WTC11 (cell line): ENCODE data around the gene SNRPD3. TPM values are rescaled to one million over a fixed set of nuclear protein-coding genes. Genes with fewer than 3 reads are reported as not detected.
A peak's percentile ranks its signal among the peaks of the same experiment; 100 is the strongest.
"Not testable (repeated sequence)": the region's sequence is repeated elsewhere in the genome, so short reads cannot be mapped to it uniquely, and the experiment has no call there.

ENCODE experiments used
- ATAC-seq: fragments of 200-7000 bp; cut with Tn5 transposase; 2 replicates; pipeline ENCODE4 v1.10.0; 2021; ENCODE audit warnings: mild to moderate bottlenecking, moderate library complexity
- CTCF ChIA-PET: fragments of 300-600 bp; sonication (Branson Sonifier 250); formaldehyde crosslinking; loops from one replicate; lab custom pipeline; 2021; ENCODE audit warnings: antibody characterized with exemption; lab: Charles Lee
- POLR2A ChIA-PET: fragments of 350-600 bp; sonication (Branson Sonifier 250); formaldehyde crosslinking; loops from one replicate; lab custom pipeline; 2021; ENCODE audit warnings: antibody characterized with exemption; lab: Charles Lee
- DNase-seq: peaks from one replicate; pipeline ENCODE4 v3.0.0; 2021; ENCODE audit warnings: low spot score
- H3K27ac Mint-ChIP-seq: 2 replicates; pipeline ENCODE4 v1.8.0; 2021; ENCODE audit warnings: mixed read lengths
- H3K27me3 Mint-ChIP-seq: 2 replicates; pipeline ENCODE4 v1.8.0; 2021; ENCODE audit warnings: low read depth, mild to moderate bottlenecking, moderate library complexity, mixed read lengths
- H3K36me3 Mint-ChIP-seq: 2 replicates; pipeline ENCODE4 v1.8.0; 2021; ENCODE audit warnings: mixed read lengths
- H3K4me1 Mint-ChIP-seq: 2 replicates; pipeline ENCODE4 v1.8.0; 2022; ENCODE audit warnings: mixed read lengths
- H3K4me3 Mint-ChIP-seq: 2 replicates; pipeline ENCODE4 v1.8.0; 2021; ENCODE audit warnings: mild to moderate bottlenecking, moderate library complexity, mixed read lengths
- H3K9me3 Mint-ChIP-seq: 2 replicates; pipeline ENCODE4 v1.8.0; 2021; ENCODE audit warnings: mixed read lengths
- CBFB ChIP-seq: sonication (generic); formaldehyde crosslinking; IDR thresholded peaks from 2 replicates; pipeline ENCODE4 v1.8.1; 2022; ENCODE audit warnings: mild to moderate bottlenecking, low read depth, missing genetic modification reagents
- CREB1 ChIP-seq: sonication (generic); formaldehyde crosslinking; IDR thresholded peaks from 2 replicates; pipeline ENCODE4 v1.8.0; 2023; ENCODE audit warnings: mild to moderate bottlenecking, missing genetic modification reagents
- ESRRA ChIP-seq: sonication (generic); formaldehyde crosslinking; IDR thresholded peaks from 2 replicates; pipeline ENCODE4 v1.8.1; 2022; ENCODE audit warnings: mild to moderate bottlenecking, missing genetic modification reagents, borderline replicate concordance
- GABPB1 ChIP-seq: sonication (generic); formaldehyde crosslinking; IDR thresholded peaks from 2 replicates; pipeline ENCODE4 v1.8.1; 2023; ENCODE audit warnings: mild to moderate bottlenecking, missing genetic modification reagents
- IRF1 ChIP-seq: sonication (generic); formaldehyde crosslinking; IDR thresholded peaks from 2 replicates; pipeline ENCODE4 v1.8.0; 2023; ENCODE audit warnings: missing genetic modification reagents
- JUN ChIP-seq: sonication (generic); formaldehyde crosslinking; IDR thresholded peaks from 2 replicates; pipeline ENCODE4 v1.8.0; 2023; ENCODE audit warnings: mild to moderate bottlenecking, missing genetic modification reagents
- KAT7 ChIP-seq: sonication (generic); formaldehyde crosslinking; IDR thresholded peaks from 2 replicates; pipeline ENCODE4 v1.8.1; 2023; ENCODE audit warnings: missing genetic modification reagents, mild to moderate bottlenecking, borderline replicate concordance
- NFATC4 ChIP-seq: fragments of 250-450 bp; sonication (Bioruptor Pico); IDR thresholded peaks from 2 replicates; pipeline ENCODE4 v1.9.0; 2021; ENCODE audit warnings: mild to moderate bottlenecking
- NR2C2 ChIP-seq: sonication (generic); formaldehyde crosslinking; IDR thresholded peaks from 2 replicates; pipeline ENCODE4 v1.8.0; 2022; ENCODE audit warnings: mild to moderate bottlenecking, missing genetic modification reagents
- RELA ChIP-seq: sonication (generic); formaldehyde crosslinking; IDR thresholded peaks from 2 replicates; pipeline ENCODE4 v1.8.1; 2022; ENCODE audit warnings: missing genetic modification reagents, mild to moderate bottlenecking, borderline replicate concordance
- USF2 ChIP-seq: sonication (generic); formaldehyde crosslinking; IDR thresholded peaks from 2 replicates; pipeline ENCODE4 v1.8.1; 2023; ENCODE audit warnings: mild to moderate bottlenecking, missing genetic modification reagents, moderate library complexity
- ZMAT4 ChIP-seq: fragments of 250-450 bp; sonication (Bioruptor Pico); IDR thresholded peaks from 2 replicates; pipeline ENCODE4 v1.9.0; 2021; ENCODE audit warnings: mild to moderate bottlenecking
- total RNA-seq: library from RNA; stranded (reverse); gene quantifications from 3 replicates; pipeline ENCODE4 v1.2.3, GENCODE V29; 2021
- TF ChIP-seq, protein P1 (sequence below): sonication (generic); formaldehyde crosslinking; IDR thresholded peaks from 2 replicates; pipeline ENCODE4 v1.8.1; 2022; ENCODE audit warnings: mild to moderate bottlenecking, missing genetic modification reagents, moderate library complexity, borderline replicate concordance
- TF ChIP-seq, protein P2 (sequence below): fragments of 250-450 bp; sonication (Bioruptor Pico); IDR thresholded peaks from 2 replicates; pipeline ENCODE4 v1.9.0; 2021; ENCODE audit warnings: mild to moderate bottlenecking, borderline replicate concordance
- TF ChIP-seq, protein P3 (sequence below): sonication (generic); formaldehyde crosslinking; conservative IDR thresholded peaks from 2 replicates; pipeline ENCODE4 v1.8.1; 2023; ENCODE audit warnings: mild to moderate bottlenecking, low read depth, missing genetic modification reagents, moderate library complexity
- TF ChIP-seq, protein P4 (sequence below): fragments of 250-450 bp; sonication (Bioruptor Pico); IDR thresholded peaks from 2 replicates; pipeline ENCODE4 v2.1.2; 2022; ENCODE audit warnings: mild to moderate bottlenecking, moderate library complexity

The SNRPD3 gene
- total RNA-seq, 1 experiment from 2014 or later: 198 TPM

GRCh38 chr22:24529898-24530297 lies 25.9 kb upstream of the SNRPD3 start (continued):
- TF ChIP-seq, protein P1, sequence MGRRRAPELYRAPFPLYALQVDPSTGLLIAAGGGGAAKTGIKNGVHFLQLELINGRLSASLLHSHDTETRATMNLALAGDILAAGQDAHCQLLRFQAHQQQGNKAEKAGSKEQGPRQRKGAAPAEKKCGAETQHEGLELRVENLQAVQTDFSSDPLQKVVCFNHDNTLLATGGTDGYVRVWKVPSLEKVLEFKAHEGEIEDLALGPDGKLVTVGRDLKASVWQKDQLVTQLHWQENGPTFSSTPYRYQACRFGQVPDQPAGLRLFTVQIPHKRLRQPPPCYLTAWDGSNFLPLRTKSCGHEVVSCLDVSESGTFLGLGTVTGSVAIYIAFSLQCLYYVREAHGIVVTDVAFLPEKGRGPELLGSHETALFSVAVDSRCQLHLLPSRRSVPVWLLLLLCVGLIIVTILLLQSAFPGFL (CRISPR knock-in tag): no peak
- TF ChIP-seq CBFB (CRISPR knock-in tag) (no peak), ZMAT4 (CRISPR knock-in tag) (no peak), CREB1 (CRISPR knock-in tag) (no peak), GABPB1 (no peak), USF2 (CRISPR knock-in tag) (no peak), IRF1 (CRISPR knock-in tag) (no peak)
- TF ChIP-seq, protein P2, sequence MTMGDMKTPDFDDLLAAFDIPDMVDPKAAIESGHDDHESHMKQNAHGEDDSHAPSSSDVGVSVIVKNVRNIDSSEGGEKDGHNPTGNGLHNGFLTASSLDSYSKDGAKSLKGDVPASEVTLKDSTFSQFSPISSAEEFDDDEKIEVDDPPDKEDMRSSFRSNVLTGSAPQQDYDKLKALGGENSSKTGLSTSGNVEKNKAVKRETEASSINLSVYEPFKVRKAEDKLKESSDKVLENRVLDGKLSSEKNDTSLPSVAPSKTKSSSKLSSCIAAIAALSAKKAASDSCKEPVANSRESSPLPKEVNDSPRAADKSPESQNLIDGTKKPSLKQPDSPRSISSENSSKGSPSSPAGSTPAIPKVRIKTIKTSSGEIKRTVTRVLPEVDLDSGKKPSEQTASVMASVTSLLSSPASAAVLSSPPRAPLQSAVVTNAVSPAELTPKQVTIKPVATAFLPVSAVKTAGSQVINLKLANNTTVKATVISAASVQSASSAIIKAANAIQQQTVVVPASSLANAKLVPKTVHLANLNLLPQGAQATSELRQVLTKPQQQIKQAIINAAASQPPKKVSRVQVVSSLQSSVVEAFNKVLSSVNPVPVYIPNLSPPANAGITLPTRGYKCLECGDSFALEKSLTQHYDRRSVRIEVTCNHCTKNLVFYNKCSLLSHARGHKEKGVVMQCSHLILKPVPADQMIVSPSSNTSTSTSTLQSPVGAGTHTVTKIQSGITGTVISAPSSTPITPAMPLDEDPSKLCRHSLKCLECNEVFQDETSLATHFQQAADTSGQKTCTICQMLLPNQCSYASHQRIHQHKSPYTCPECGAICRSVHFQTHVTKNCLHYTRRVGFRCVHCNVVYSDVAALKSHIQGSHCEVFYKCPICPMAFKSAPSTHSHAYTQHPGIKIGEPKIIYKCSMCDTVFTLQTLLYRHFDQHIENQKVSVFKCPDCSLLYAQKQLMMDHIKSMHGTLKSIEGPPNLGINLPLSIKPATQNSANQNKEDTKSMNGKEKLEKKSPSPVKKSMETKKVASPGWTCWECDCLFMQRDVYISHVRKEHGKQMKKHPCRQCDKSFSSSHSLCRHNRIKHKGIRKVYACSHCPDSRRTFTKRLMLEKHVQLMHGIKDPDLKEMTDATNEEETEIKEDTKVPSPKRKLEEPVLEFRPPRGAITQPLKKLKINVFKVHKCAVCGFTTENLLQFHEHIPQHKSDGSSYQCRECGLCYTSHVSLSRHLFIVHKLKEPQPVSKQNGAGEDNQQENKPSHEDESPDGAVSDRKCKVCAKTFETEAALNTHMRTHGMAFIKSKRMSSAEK (CRISPR knock-in tag): no peak
- TF ChIP-seq, all 79 proteins: peak for 0

DNA sequence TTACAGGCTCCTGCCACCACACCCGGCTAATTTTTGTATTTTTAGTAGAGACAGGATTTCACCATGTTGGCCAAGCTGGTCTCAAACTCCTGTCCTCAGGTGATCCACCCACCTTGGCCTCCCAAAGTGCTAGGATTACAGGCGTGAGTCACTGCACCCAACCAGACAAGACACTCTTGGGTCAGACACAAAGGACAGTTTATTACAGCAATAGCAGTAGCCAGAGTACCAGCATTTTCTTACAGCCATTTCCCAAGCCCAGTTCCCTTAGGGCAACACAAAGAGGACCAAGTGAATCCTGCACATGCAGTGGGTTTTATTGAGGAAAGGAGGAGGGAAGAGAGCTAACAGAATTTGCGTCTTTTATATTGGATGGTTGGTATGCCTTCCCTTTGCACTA lies 24.8 kb upstream of the SNRPD3 start:
- CTCF ChIA-PET: interaction anchor here (0.7 to 11.4 kb wide), 2 partner anchors 28 to 109 kb away, joined by 3 to 243 read pairs; partner anchors contain the start of gene ADORA2A
- DNase-seq, ATAC-seq, H3K4me3 Mint-ChIP-seq, H3K27me3 Mint-ChIP-seq, POLR2A ChIA-PET, H3K4me1 Mint-ChIP-seq, H3K9me3 Mint-ChIP-seq, H3K36me3 Mint-ChIP-seq, H3K27ac Mint-ChIP-seq: not testable (repeated sequence)

GRCh38 chr22:24532075-24532474 lies 23.7 kb upstream of the SNRPD3 start:
- Mint-ChIP-seq H3K4me3 (no peak overlapping the region), H3K9me3 (no peaks in the 10 kb centered on the region), H3K36me3 (no peaks in the 10 kb centered on the region), H3K27me3 (no peaks in the 10 kb centered on the region; the same call in none of the 2 replicates), H3K27ac (no peak overlapping the region), H3K4me1 (no peaks in the 10 kb centered on the region)
- no peak for TF ChIP-seq NFATC4
- no peak for TF ChIP-seq KAT7 (CRISPR knock-in tag)
- TF ChIP-seq GABPB1: peak; percentile 39; the same call in 1 of the 2 replicates
- no peak for ATAC-seq
- CTCF ChIA-PET: interaction anchor here (0.7 kb wide), 1 partner anchor 29 kb away, joined by 3 read pairs; no protein-coding TSS in a partner anchor
- POLR2A ChIA-PET: no interaction called here
- no peak for DNase-seq

GRCh38 chr22:24535348-24535747 lies 20.5 kb upstream of the SNRPD3 start:
- Mint-ChIP-seq H3K36me3 (peaks cover 2% of the 10 kb centered on the region; the same call in 1 of the 2 replicates), H3K9me3 (no peaks in the 10 kb centered on the region), H3K27ac (no peak overlapping the region), H3K4me1 (no peaks in the 10 kb centered on the region), H3K4me3 (no peak overlapping the region), H3K27me3 (no peaks in the 10 kb centered on the region; the same call in 1 of the 2 replicates)
- CTCF ChIA-PET: no interaction called here
- ATAC-seq (no peak), DNase-seq (no peak)
- POLR2A ChIA-PET: interaction anchor here (0.7 kb wide), 1 partner anchor 58 kb away, joined by 7 read pairs; no protein-coding TSS in a partner anchor
- TF ChIP-seq NFATC4: no peak
- TF ChIP-seq NR2C2: no peak
- TF ChIP-seq GABPB1: no peak
- no peak for TF ChIP-seq ESRRA (CRISPR knock-in tag)
- TF ChIP-seq, protein P3, sequence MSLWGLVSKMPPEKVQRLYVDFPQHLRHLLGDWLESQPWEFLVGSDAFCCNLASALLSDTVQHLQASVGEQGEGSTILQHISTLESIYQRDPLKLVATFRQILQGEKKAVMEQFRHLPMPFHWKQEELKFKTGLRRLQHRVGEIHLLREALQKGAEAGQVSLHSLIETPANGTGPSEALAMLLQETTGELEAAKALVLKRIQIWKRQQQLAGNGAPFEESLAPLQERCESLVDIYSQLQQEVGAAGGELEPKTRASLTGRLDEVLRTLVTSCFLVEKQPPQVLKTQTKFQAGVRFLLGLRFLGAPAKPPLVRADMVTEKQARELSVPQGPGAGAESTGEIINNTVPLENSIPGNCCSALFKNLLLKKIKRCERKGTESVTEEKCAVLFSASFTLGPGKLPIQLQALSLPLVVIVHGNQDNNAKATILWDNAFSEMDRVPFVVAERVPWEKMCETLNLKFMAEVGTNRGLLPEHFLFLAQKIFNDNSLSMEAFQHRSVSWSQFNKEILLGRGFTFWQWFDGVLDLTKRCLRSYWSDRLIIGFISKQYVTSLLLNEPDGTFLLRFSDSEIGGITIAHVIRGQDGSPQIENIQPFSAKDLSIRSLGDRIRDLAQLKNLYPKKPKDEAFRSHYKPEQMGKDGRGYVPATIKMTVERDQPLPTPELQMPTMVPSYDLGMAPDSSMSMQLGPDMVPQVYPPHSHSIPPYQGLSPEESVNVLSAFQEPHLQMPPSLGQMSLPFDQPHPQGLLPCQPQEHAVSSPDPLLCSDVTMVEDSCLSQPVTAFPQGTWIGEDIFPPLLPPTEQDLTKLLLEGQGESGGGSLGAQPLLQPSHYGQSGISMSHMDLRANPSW (CRISPR knock-in tag): no peak
- TF ChIP-seq, protein P4, sequence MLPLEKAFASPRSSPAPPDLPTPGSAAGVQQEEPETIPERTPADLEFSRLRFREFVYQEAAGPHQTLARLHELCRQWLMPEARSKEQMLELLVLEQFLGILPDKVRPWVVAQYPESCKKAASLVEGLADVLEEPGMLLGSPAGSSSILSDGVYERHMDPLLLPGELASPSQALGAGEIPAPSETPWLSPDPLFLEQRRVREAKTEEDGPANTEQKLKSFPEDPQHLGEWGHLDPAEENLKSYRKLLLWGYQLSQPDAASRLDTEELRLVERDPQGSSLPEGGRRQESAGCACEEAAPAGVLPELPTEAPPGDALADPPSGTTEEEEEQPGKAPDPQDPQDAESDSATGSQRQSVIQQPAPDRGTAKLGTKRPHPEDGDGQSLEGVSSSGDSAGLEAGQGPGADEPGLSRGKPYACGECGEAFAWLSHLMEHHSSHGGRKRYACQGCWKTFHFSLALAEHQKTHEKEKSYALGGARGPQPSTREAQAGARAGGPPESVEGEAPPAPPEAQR (CRISPR knock-in tag): no peak
- no peak for TF ChIP-seq RELA (CRISPR knock-in tag)
- TF ChIP-seq JUN (CRISPR knock-in tag): no peak
